ENCODE results near the gene MYL5. TPM values are rescaled to one million over a fixed set of nuclear protein-coding genes. Genes with fewer than 3 reads are reported as not detected.

MYL5 gene
- total and polyA plus RNA-seq, 2 of the 4 experiments (the other 2 are of a cell fraction) = 9.1 to 16.0 TPM

GRCh38 chr4:680091-680490 is 5.7 kb downstream of the MYL5 start:
- Histone ChIP-seq H2BK120ac (ENCODE audit: low read depth, low read length) (no peak overlapping the region), H2BK15ac (ENCODE audit: low read depth, low read length) (no peak overlapping the region), H4K20me1 (ENCODE audit: insufficient read depth, low read length) (no peaks in the 10 kb centered on the region), H3K9ac (ENCODE audit: low read depth, low read length) (no peak overlapping the region), H3K27me3 (ENCODE audit: control insufficient read depth, insufficient read depth, low read length) (no peaks in the 10 kb centered on the region), H3K36me3 (ENCODE audit: control insufficient read depth, insufficient read depth, low read length) (no peaks in the 10 kb centered on the region), H3K4ac (ENCODE audit: low read depth, low read length) (no peak overlapping the region), H4K5ac (ENCODE audit: low read depth, low read length) (no peak overlapping the region), H3K9me1 (ENCODE audit: insufficient read depth, low read length) (peaks cover 4% of the 10 kb centered on the region; the same call in 1 of the 2 replicates), H2AK9ac (replicated peaks; ENCODE audit: low read depth, low read length, poor library complexity) (no peak overlapping the region), H3K4me3 (ENCODE audit: insufficient read depth, low read depth, low read length) (no peak overlapping the region), H2BK5ac (ENCODE audit: low read depth, low read length, poor library complexity, severe bottlenecking) (no peak overlapping the region), H4K8ac (ENCODE audit: low read depth in 2 of 2, low read length in 2 of 2) (no peak overlapping the region), H3K4me1 (ENCODE audit: control insufficient read depth, insufficient read depth, low read length) (peaks cover 7% of the 10 kb centered on the region), H3K14ac (replicated peaks; ENCODE audit: low read depth, low read length) (no peak overlapping the region), H3K56ac (ENCODE audit: extremely low read depth, insufficient read depth, low read length) (no peak overlapping the region), H2AFZ (replicated peaks; ENCODE audit: low read length, poor library complexity) (no peak overlapping the region), H2BK20ac (ENCODE audit: low read depth, low read length) (no peak overlapping the region), H3K27ac (ENCODE audit: insufficient read depth, low read length) (no peak overlapping the region), H3K4me2 (ENCODE audit: low read depth, low read length) (no peak overlapping the region), H3K9me3 (ENCODE audit: control insufficient read depth, insufficient read depth, low read length) (no peaks in the 10 kb centered on the region), H2AK5ac (ENCODE audit: low read depth, low read length) (no peak overlapping the region), H4K91ac (ENCODE audit: insufficient read depth, low read depth, low read length) (no peak overlapping the region), H3K18ac (ENCODE audit: low read depth, low read length) (no peak overlapping the region), H3K79me1 (ENCODE audit: low read depth in 1 of 2, low read length in 2 of 2) (peaks cover 7 to 8% of the 10 kb centered on the region in 2 experiments; a peak in 3 of 4 replicates), H3K23ac (ENCODE audit: low read depth, low read length) (no peak overlapping the region)
- intact Hi-C loops (cut with micrococcal nuclease) = no loop called here
- DNase-seq (no peak), ATAC-seq (ENCODE audit: low read depth) (no peak)
- no CpG with 5 or more reads among the region's 9 CpGs for WGBS, 2 experiments (ENCODE audit: extremely low coverage in 2 of 2, insufficient read length in 1 of 2)
- ChIA-PET POLR2A (ENCODE audit: unreplicated experiment) (no interaction called here), CTCF (no interaction called here)
- TF ChIP-seq FOS (IDR thresholded peaks at IDR 0.05; ENCODE audit: low read depth, low read length) (no peak), RCOR1 (IDR thresholded peaks at IDR 0.05; ENCODE audit: insufficient replicate concordance, low read length) (no peak), CTCF (conservative IDR thresholded peaks at IDR 0.05; ENCODE audit: low read depth, low read length) (no peak), ELK1 (IDR thresholded peaks at IDR 0.05; ENCODE audit: borderline replicate concordance, low read depth, low read length) (no peak), BHLHE40 (IDR thresholded peaks at IDR 0.05; ENCODE audit: low read depth, low read length) (no peak), RAD21 (IDR thresholded peaks at IDR 0.05; ENCODE audit: low read length) (no peak), MAFK (IDR thresholded peaks at IDR 0.05; ENCODE audit: low read depth, low read length) (no peak), SMC3 (IDR thresholded peaks at IDR 0.05; ENCODE audit: low read depth, low read length) (no peak), MXI1 (IDR thresholded peaks at IDR 0.05; ENCODE audit: borderline replicate concordance, low read depth, low read length) (no peak), RFX5 (IDR thresholded peaks at IDR 0.05; ENCODE audit: low read depth, low read length) (no peak), CHD1 (IDR thresholded peaks at IDR 0.05; ENCODE audit: low read depth, low read length) (no peak), CEBPB (IDR thresholded peaks at IDR 0.05; ENCODE audit: low read depth, low read length) (no peak), USF2 (IDR thresholded peaks at IDR 0.05; ENCODE audit: low read depth, low read length) (no peak), NFE2L2 (IDR thresholded peaks at IDR 0.05; ENCODE audit: low read depth, low read length) (no peak), POLR2A (IDR thresholded peaks at IDR 0.05; ENCODE audit: low read depth, low read length) (no peak), MAZ (IDR thresholded peaks at IDR 0.05; ENCODE audit: borderline replicate concordance, low read depth, low read length) (no peak)
- dilution Hi-C loops (cut with HindIII; ENCODE audit: low sequenced_read_pairs, unreplicated experiment) = no loop called here
- no TSS peak for BruUV-seq (replicated peaks)
- in situ Hi-C loops (cut with MboI; ENCODE audit: low sequenced_read_pairs) = no loop called here

Measured in IMR-90 (cell line).